HG02642 (cell line): Measurements from ENCODE around the gene TNFRSF25.
A peak's percentile ranks its signal among the peaks of the same experiment; 100 is the strongest.

Experiments
- ATAC-seq: cut with Tn5 transposase; IDR thresholded peaks from one replicate; pipeline ENCODE4 v1.9.1; 2021; ENCODE audit warnings: mild to moderate bottlenecking; ENCODE audit not compliant: unreplicated experiment, poor library complexity

Gene TNFRSF25

GRCh38 chr1:6489383-6489765 lies 23.4 kb upstream of the TNFRSF25 start:
- no peak for ATAC-seq

GRCh38 chr1:6488602-6489382 lies 22.8 kb upstream of the TNFRSF25 start:
- ATAC-seq: no peak

GRCh38 chr1:6487804-6488484 lies 22.0 kb upstream of the TNFRSF25 start:
- no peak for ATAC-seq

- ATAC-seq: no peak
These were observed 20.5 kb upstream of the TNFRSF25 start for GRCh38 chr1:6486433-6487011.

DNA sequence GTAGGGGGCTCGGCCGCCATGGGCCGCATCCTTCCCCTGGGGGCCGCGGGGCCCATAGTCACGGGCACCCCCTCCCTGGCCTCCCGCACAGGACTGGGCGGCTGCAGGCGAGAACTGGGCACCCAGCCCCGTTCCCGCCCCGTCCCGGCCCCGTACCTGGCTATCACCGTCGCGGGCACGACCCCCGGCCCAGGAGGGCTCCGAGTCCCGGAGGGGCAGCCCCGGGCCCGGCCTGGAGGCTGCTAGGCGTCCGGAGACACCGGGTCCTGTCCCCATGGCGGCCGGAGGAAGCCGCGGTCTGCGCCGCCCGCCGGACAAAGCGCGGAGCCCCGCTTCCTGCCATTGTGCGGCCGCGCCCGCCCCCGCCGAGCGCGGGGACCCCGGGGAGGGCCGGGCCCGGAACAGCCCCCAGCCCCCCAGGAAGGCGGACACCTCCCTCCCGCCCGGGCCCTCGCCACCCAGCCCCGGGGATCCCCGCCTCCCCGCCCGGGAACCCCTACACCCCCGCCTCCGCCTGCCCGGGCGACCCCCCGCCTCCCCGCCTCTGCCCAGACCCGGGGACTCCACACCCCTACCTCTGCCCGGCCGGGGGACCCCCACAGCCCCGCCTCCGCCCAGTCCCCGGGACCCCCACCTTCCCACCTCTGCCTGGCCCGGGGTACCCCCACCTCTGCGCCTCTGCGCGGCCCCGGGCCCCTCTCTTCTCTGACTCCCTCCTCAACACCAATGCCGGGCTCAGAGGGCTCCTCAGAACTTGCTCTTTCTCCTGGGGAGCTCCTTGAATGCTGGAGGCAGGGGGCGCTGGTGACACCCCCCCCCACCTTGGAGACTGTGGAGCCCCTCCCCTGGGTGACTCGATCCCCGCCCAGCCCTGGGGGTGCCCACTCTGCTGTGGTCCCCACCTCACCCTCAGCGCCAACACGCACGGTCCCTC lies 19.5 kb upstream of the TNFRSF25 start:
- no peak for ATAC-seq

- no peak for ATAC-seq
These were observed 18.8 kb upstream of the TNFRSF25 start for GRCh38 chr1:6484826-6485167.

- no peak for ATAC-seq
These were observed 17.8 kb upstream of the TNFRSF25 start for GRCh38 chr1:6483761-6484117.

DNA sequence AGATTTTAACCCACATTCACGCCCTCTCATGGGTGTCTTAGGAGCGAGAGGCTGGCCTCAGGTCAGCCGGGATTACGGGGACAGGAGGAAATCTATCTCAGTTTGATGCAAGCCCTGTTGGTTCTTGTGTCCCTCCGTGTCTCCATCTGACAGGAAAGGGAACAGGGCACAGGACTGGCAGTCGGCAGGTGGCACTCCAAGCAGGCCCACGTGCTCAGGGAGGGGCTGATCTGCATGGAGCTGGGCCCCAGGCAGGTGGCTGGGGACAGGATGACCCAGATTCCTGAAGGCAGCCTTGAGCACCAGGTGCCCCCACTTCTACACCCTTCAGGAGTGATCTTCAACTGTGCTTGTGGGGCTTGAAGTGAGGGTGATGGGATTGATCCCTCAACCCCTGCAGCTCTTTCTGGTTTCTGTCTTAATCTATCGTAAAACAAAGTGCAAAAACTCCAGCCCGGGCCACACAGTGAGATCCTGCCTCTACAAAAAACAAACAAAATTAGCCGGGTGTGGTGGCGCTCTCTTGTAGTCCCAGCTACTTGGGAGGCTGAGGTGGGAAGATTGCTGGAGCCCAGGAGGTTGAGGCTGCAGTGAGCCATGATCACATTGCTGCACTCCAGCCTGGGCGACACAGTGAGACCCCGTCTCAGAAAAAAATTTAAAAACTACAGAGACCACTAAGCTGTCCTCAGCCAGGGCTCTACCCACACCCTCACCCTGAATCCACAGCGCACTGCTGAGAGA lies 17.2 kb upstream of the TNFRSF25 start:
- ATAC-seq: no peak

GRCh38 chr1:6481820-6482219 lies 15.8 kb upstream of the TNFRSF25 start:
- no peak for ATAC-seq

- no peak for ATAC-seq
These were observed 11.3 kb upstream of the TNFRSF25 start for GRCh38 chr1:6477039-6477820.

- no peak for ATAC-seq
These were observed 10.5 kb upstream of the TNFRSF25 start for GRCh38 chr1:6476483-6476882.

- ATAC-seq: peak; percentile 77
These were observed 9.6 kb upstream of the TNFRSF25 start for GRCh38 chr1:6475381-6476133.

GRCh38 chr1:6474815-6475282 lies 8.9 kb upstream of the TNFRSF25 start:
- ATAC-seq: no peak

GRCh38 chr1:6473974-6474814 lies 8.2 kb upstream of the TNFRSF25 start:
- no peak for ATAC-seq

- ATAC-seq: no peak
These were observed 7.2 kb upstream of the TNFRSF25 start for GRCh38 chr1:6473156-6473555.

- ATAC-seq: no peak
These were observed 6.4 kb upstream of the TNFRSF25 start for GRCh38 chr1:6472391-6472790.

GRCh38 chr1:6471970-6472368 lies 6.0 kb upstream of the TNFRSF25 start:
- ATAC-seq: no peak
